ENCODE data around the gene SMARCB1. TPM values are rescaled to one million over a fixed set of nuclear protein-coding genes. Genes with fewer than 3 reads are reported as not detected.

SMARCB1 gene
- total RNA-seq, 1 experiment from 2014 or later = 115 TPM

DNA sequence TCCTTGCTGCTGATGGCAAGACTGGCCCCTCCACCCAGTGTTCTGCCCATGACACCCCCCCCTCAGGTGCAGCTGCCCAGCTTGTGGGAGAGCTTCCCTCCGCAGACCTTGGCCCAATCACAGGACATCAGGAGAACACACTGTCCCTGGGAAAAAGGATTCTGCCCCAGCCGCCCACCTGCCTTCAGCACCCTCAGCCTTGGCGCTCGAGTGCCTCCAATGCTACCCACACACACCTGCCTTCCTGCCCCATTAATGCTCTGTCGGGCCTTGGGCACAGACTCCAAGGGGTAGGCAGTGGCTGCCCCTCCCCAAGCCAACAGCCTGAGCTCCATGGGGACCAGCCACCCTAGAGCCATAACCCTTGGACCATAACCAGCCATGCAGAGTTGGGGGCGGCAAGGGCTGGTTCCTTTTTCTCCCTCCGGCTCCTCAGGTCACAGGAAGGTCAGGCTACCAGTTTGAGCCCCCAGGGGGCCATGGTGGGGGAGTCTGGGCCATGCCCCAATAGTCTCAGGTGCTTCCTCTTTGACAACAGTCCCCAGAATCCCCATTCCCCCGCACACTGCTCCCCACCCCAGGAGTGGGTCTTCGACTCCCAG lies 34.6 kb upstream of the SMARCB1 start:
- H3K4me3 Mint-ChIP-seq (ENCODE audit: unreplicated experiment) = peak overlapping the region; percentile 83
- DNase-seq (ENCODE audit: unreplicated experiment) = no peak
- CTCF ChIA-PET = interaction anchor here (0.6 to 1.0 kb wide), 2 partner anchors 17 to 129 kb away, joined by 3 to 5 read pairs; no protein-coding TSS in a partner anchor
- TF ChIP-seq, protein P1, sequence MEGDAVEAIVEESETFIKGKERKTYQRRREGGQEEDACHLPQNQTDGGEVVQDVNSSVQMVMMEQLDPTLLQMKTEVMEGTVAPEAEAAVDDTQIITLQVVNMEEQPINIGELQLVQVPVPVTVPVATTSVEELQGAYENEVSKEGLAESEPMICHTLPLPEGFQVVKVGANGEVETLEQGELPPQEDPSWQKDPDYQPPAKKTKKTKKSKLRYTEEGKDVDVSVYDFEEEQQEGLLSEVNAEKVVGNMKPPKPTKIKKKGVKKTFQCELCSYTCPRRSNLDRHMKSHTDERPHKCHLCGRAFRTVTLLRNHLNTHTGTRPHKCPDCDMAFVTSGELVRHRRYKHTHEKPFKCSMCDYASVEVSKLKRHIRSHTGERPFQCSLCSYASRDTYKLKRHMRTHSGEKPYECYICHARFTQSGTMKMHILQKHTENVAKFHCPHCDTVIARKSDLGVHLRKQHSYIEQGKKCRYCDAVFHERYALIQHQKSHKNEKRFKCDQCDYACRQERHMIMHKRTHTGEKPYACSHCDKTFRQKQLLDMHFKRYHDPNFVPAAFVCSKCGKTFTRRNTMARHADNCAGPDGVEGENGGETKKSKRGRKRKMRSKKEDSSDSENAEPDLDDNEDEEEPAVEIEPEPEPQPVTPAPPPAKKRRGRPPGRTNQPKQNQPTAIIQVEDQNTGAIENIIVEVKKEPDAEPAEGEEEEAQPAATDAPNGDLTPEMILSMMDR (IDR thresholded peaks at IDR 0.05; ENCODE audit: unreplicated experiment) = no peak
- H3K36me3 Mint-ChIP-seq (ENCODE audit: insufficient read depth, unreplicated experiment) = no peaks in the 10 kb centered on the region
- H3K27me3 Mint-ChIP-seq (ENCODE audit: insufficient read depth, unreplicated experiment) = no peaks in the 10 kb centered on the region
- H3K4me1 Mint-ChIP-seq (ENCODE audit: insufficient read depth, unreplicated experiment) = peaks cover 13% of the 10 kb centered on the region
- peak overlapping the region; percentile 73 for H3K27ac Mint-ChIP-seq (ENCODE audit: low read depth, unreplicated experiment)
- BruUV-seq (replicated peaks) = no TSS peak
- POLR2A ChIA-PET = interaction anchor here (0.7 to 2.6 kb wide), 3 partner anchors 15 to 142 kb away, joined by 3 to 12 read pairs (median 7); partner anchors contain the start of genes CHCHD10 and SLC2A11
- peaks cover 7% of the 10 kb centered on the region for H3K9me3 Mint-ChIP-seq (ENCODE audit: unreplicated experiment)
- intact Hi-C loops (cut with micrococcal nuclease) = no loop called here

DNA sequence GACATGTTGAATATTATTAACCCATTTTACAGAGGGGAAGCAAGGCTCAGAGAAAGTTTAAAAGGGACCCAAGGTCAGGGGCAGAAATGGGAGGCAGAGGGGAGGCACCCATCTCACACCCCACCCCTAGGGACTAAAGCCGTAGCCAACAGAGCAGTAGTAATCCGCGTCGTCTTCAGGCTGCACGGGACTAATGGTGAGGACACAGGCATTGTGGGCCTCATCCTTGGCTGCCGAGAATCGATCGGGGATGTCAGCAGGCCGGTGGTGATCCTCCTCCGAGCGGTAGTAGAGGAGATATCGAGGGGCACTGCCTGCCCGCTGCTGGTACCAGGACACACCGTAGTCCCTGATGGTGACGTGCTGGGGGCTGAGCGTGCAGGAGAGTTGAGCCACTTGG lies 34.0 kb upstream of the SMARCB1 start:
- H3K27ac Mint-ChIP-seq (ENCODE audit: low read depth, unreplicated experiment) = no peak overlapping the region
- no TSS peak for BruUV-seq (replicated peaks)
- no peaks in the 10 kb centered on the region for H3K36me3 Mint-ChIP-seq (ENCODE audit: insufficient read depth, unreplicated experiment)
- TF ChIP-seq, protein P1 (IDR thresholded peaks at IDR 0.05; ENCODE audit: unreplicated experiment) = no peak
- peaks cover 13% of the 10 kb centered on the region for H3K4me1 Mint-ChIP-seq (ENCODE audit: insufficient read depth, unreplicated experiment)
- intact Hi-C loops (cut with micrococcal nuclease) = no loop called here
- POLR2A ChIA-PET = interaction anchor here (2.6 kb wide), 1 partner anchor 15 kb away, joined by 12 read pairs; the partner anchor contains the start of gene CHCHD10
- no peak for DNase-seq (ENCODE audit: unreplicated experiment)
- no peaks in the 10 kb centered on the region for H3K27me3 Mint-ChIP-seq (ENCODE audit: insufficient read depth, unreplicated experiment)
- no peak overlapping the region for H3K4me3 Mint-ChIP-seq (ENCODE audit: unreplicated experiment)
- peaks cover 7% of the 10 kb centered on the region for H3K9me3 Mint-ChIP-seq (ENCODE audit: unreplicated experiment)
- CTCF ChIA-PET = interaction anchor here (0.6 kb wide), 1 partner anchor 108 kb away, joined by 4 read pairs; no protein-coding TSS in a partner anchor

DNA sequence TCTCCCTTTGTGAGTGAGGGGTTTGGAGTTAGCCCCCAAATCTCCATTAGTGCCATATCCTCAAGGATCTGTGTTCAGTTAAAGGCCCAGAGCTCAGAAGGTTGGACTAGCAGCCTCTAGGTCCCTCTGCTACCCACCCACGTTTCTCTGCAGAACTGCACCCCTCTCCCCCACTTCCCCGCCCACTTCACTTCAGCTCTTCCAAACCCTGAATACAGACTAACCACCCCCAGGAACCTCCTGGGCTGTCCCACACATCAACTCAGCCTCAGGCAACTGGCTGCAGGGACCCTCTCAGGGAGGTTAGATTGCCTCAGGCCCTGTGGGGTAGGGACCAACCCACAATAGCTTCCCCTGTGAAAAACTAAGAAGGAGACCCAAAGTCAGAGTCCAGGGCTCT lies 33.4 kb upstream of the SMARCB1 start:
- TF ChIP-seq, protein P1 (IDR thresholded peaks at IDR 0.05; ENCODE audit: unreplicated experiment) = no peak
- BruUV-seq (replicated peaks) = no TSS peak
- Mint-ChIP-seq H3K27ac (ENCODE audit: low read depth, unreplicated experiment) (no peak overlapping the region), H3K4me1 (ENCODE audit: insufficient read depth, unreplicated experiment) (peaks cover 13% of the 10 kb centered on the region), H3K9me3 (ENCODE audit: unreplicated experiment) (peaks cover 7% of the 10 kb centered on the region), H3K36me3 (ENCODE audit: insufficient read depth, unreplicated experiment) (no peaks in the 10 kb centered on the region), H3K4me3 (ENCODE audit: unreplicated experiment) (no peak overlapping the region), H3K27me3 (ENCODE audit: insufficient read depth, unreplicated experiment) (no peaks in the 10 kb centered on the region)
- no peak for DNase-seq (ENCODE audit: unreplicated experiment)
- CTCF ChIA-PET = interaction anchor here (0.6 kb wide), 1 partner anchor 107 kb away, joined by 4 read pairs; no protein-coding TSS in a partner anchor
- POLR2A ChIA-PET = no interaction called here
- intact Hi-C loops (cut with micrococcal nuclease) = no loop called here

DNA sequence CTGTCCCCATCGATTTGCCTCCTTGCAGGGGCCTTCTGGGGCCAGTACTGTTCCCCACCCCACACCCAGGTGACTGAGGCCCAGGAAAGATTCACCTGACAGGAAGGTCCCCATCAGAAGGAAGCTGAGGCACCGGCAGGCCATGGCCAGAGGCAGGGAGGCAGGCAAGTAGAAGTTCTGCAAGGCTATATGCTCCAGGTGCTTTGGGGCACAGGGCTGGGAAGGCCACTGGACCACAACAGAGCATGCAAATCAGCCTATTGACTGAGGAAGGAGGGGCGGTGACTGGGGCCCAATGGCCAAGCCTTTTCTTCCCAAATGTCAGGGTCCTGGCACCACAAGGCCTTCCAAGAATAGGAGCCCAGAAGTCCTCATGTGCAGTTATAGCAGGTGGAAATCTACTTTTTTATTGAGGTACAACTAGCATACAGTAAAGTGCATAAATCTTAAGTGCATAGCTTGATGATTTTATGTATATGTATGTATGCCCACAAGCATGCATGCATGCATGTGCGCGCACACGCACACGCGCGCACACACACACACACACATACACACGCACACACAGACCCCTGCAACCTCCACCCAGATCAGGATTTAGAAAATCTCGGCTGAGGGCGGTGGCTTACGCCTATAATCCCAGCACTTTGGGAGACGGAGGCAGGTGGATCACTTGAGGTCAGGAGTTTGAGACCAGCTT lies 32.4 kb upstream of the SMARCB1 start, which contains the start of gene VPREB3:
Gene VPREB3 (minus strand): TSS at position 206 of the 700 bp plus-strand sequence. CDS start 62 bp downstream, at position 144.
- H3K27ac Mint-ChIP-seq (ENCODE audit: low read depth, unreplicated experiment) = no peak within 1 kb of the TSS
- H3K4me1 Mint-ChIP-seq (ENCODE audit: insufficient read depth, unreplicated experiment) = peaks cover 13% of the 10 kb centered on the region
- no peaks in the 10 kb centered on the region for H3K36me3 Mint-ChIP-seq (ENCODE audit: insufficient read depth, unreplicated experiment)
- DNase-seq (ENCODE audit: unreplicated experiment) = no peak
- intact Hi-C loops (cut with micrococcal nuclease) = no loop called here
- TF ChIP-seq, protein P1 (IDR thresholded peaks at IDR 0.05; ENCODE audit: unreplicated experiment) = no peak
- no peak within 1 kb of the TSS for H3K4me3 Mint-ChIP-seq (ENCODE audit: unreplicated experiment)
- CTCF ChIA-PET = interaction anchor here (0.6 to 1.8 kb wide), 4 partner anchors 13 to 95 kb away, joined by 3 to 6 read pairs (median 4); partner anchors contain the start of gene CHCHD10
- no TSS peak for BruUV-seq (replicated peaks)
- POLR2A ChIA-PET = interaction anchor here (1.1 kb wide), 1 partner anchor 103 kb away, joined by 3 read pairs; the partner anchor contains the start of gene SLC2A11
- peaks cover 7% of the 10 kb centered on the region for H3K9me3 Mint-ChIP-seq (ENCODE audit: unreplicated experiment)
- H3K27me3 Mint-ChIP-seq (ENCODE audit: insufficient read depth, unreplicated experiment) = no peaks in the 10 kb centered on the region

All from MCF 10A (cell line).